ENCODE data around the gene CTBP2. TPM values are rescaled to one million over a fixed set of nuclear protein-coding genes. Genes with fewer than 3 reads are reported as not detected.

CTBP2 gene
- total and polyA plus RNA-seq, 2 of the 13 experiments (the other 11 are each of a cell fraction or from before 2014, with no cell fraction given), result 0.08 TPM; not detected in 1

DNA sequence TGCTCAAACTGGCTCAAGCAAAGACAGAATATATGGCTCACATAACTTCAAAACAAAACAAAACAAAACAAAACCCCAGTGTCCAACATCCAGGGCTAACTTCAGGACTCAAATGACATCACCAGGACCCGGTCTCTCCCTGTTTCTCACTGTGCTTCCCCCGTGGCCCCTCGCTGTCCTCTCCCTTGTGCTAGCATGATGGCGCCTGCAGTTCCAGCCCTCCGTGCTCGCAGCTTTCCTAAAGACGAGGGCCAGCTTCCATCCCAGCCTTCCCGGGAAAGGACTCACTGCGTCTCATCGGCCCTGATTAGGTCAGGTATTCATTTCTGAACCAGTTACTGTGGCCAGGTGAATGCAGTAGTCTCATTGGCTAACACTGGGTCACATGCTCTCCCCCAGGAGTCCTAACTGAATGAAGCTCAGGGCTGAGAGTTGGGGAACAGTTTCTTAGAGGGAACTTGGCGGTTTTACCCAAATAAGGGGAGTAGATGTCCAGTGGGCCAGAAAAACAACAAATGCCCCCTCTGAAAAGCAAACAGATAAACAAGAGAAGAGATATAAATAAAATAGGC lies 33.0 kb upstream of the CTBP2 start:
- no peaks in the 10 kb centered on the region for H3K79me2 ChIP-seq (ENCODE audit: insufficient read depth, low read length)
- no peak overlapping the region for H3K9ac ChIP-seq (ENCODE audit: insufficient read depth, low read depth, low read length)
- H3K27me3 ChIP-seq (ENCODE audit: control insufficient read depth in 1 of 2, insufficient read depth in 2 of 2, low read length in 2 of 2), result peaks cover 0 to 25% of the 10 kb centered on the region in 2 experiments; a peak in 2 of 5 replicates
- 43% methylated on average over 11 of the region's 11 CpGs for WGBS (ENCODE audit: low lambda C conversion rate)
- ChIA-PET CTCF (ENCODE audit: low intra/inter-chr PET ratio, low total read pairs) (no interaction called here), POLR2A (no interaction called here)
- no TSS peak for BruUV-seq (replicated peaks)
- no peaks in the 10 kb centered on the region for H3K9me3 ChIP-seq (ENCODE audit: low read length)
- H3K4me1 ChIP-seq (ENCODE audit: insufficient read depth, low read length), result no peaks in the 10 kb centered on the region
- H3K4me3 ChIP-seq (replicated peaks in 1 of 3; ENCODE audit: insufficient read depth in 1 of 3, low read depth in 2 of 3, low read length in 3 of 3), result no peak overlapping the region
- TF ChIP-seq RFX5 (IDR thresholded peaks at IDR 0.05; ENCODE audit: low read depth, low read length) (no peak), ZNF101 (CRISPR knock-in tag; IDR thresholded peaks at IDR 0.05; ENCODE audit: borderline replicate concordance, low read depth) (no peak), PLRG1 (conservative IDR thresholded peaks at IDR 0.05) (no peak), CHD2 (IDR thresholded peaks at IDR 0.05; ENCODE audit: low read depth, low read length) (no peak), THAP11 (CRISPR knock-in tag; IDR thresholded peaks at IDR 0.05) (no peak), GATAD1 (CRISPR knock-in tag; IDR thresholded peaks at IDR 0.05) (no peak), ZNF558 (CRISPR knock-in tag; IDR thresholded peaks at IDR 0.05; ENCODE audit: borderline replicate concordance) (no peak), ZNF83 (CRISPR knock-in tag; IDR thresholded peaks at IDR 0.05; ENCODE audit: borderline replicate concordance) (no peak), ZNF441 (CRISPR knock-in tag; IDR thresholded peaks at IDR 0.05; ENCODE audit: borderline replicate concordance) (no peak)
- TF ChIP-seq, protein P1, sequence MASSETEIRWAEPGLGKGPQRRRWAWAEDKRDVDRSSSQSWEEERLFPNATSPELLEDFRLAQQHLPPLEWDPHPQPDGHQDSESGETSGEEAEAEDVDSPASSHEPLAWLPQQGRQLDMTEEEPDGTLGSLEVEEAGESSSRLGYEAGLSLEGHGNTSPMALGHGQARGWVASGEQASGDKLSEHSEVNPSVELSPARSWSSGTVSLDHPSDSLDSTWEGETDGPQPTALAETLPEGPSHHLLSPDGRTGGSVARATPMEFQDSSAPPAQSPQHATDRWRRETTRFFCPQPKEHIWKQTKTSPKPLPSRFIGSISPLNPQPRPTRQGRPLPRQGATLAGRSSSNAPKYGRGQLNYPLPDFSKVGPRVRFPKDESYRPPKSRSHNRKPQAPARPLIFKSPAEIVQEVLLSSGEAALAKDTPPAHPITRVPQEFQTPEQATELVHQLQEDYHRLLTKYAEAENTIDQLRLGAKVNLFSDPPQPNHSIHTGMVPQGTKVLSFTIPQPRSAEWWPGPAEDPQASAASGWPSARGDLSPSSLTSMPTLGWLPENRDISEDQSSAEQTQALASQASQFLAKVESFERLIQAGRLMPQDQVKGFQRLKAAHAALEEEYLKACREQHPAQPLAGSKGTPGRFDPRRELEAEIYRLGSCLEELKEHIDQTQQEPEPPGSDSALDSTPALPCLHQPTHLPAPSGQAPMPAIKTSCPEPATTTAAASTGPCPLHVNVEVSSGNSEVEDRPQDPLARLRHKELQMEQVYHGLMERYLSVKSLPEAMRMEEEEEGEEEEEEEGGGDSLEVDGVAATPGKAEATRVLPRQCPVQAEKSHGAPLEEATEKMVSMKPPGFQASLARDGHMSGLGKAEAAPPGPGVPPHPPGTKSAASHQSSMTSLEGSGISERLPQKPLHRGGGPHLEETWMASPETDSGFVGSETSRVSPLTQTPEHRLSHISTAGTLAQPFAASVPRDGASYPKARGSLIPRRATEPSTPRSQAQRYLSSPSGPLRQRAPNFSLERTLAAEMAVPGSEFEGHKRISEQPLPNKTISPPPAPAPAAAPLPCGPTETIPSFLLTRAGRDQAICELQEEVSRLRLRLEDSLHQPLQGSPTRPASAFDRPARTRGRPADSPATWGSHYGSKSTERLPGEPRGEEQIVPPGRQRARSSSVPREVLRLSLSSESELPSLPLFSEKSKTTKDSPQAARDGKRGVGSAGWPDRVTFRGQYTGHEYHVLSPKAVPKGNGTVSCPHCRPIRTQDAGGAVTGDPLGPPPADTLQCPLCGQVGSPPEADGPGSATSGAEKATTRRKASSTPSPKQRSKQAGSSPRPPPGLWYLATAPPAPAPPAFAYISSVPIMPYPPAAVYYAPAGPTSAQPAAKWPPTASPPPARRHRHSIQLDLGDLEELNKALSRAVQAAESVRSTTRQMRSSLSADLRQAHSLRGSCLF (CRISPR knock-in tag; IDR thresholded peaks at IDR 0.05; ENCODE audit: borderline replicate concordance), result no peak
- in situ Hi-C loops (cut with HindIII; ENCODE audit: extremely low pct_ligation_motif_present, low pct_unique_long_range_greater_than_20kb) (no loop called here), intact Hi-C loops (cut with micrococcal nuclease; ENCODE audit: unreplicated experiment) (no loop called here)
- FAIRE-seq (no peak), DNase-seq (ENCODE audit: low spot score) (no peak), ATAC-seq (no peak)
- H3K27ac ChIP-seq (ENCODE audit: extremely low read length, insufficient read depth, low read length), result no peak overlapping the region
- H3K36me3 ChIP-seq (replicated peaks in 1 of 2; ENCODE audit: control insufficient read depth in 1 of 2, insufficient read depth in 2 of 2, low read length in 2 of 2), result no peaks in the 10 kb centered on the region
- no peak overlapping the region for H3K4me2 ChIP-seq (ENCODE audit: low read depth, low read length)
- no peaks in the 10 kb centered on the region for H4K20me1 ChIP-seq (ENCODE audit: insufficient read depth, low read length)
- H2AFZ ChIP-seq (ENCODE audit: low read length), result no peak overlapping the region

Measured in HepG2 (cell line).